Stimulated activated CD4-positive, alpha-beta T cell treated with anti-CD3 and anti-CD28 coated beads, Interleukin-15, amount 100 ng/mL, for 24 hours (primary cell): ENCODE measurements around the gene U2AF1L4.

Experiments used
- DNase-seq: peaks from one replicate; pipeline ENCODE4 v3.0.0-alpha.2; 2020

The U2AF1L4 gene

GRCh38 chr19:35703343-35703742 lies 41.9 kb downstream of the U2AF1L4 start:
- DNase-seq = no peak

DNA sequence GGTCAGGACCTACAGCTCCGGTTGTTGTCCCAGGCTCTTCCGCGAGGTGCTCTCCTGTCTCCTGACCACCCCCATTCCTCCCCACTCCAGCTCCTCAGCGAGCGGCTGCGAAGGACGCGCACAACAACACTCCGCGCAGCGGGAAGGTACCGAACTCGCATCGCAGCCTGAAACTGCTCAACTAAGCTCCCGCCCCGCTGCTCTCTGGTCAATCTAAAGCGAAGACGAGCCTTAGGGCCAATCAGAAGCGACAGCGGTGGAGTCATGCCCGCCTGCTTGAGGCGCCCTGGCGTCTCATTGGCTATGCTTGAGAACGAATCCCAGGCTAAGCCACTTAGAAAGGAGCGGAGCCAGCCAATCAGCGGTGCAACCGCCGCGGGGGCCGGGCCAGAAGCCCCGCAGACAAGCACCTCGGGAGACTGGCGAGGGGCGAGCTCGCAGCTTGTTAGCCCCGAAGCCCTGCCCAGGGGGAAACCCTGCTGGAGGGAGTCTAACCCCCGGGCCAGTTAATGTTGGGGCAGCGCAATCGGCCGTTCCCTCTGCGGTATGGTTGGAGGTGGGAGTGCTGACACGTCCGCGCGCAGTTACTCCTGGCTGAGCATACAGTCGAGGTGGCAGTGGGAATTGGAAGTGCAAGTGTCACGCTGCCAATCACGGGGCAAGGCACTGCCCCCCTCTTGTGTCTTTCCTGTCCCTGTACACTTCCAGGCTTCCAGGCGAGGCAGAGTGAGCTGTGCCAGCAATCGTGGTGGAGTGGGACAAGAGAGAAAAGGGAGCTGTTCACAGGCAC lies 42.8 kb downstream of the U2AF1L4 start:
- peak; percentile 96 for DNase-seq

DNA sequence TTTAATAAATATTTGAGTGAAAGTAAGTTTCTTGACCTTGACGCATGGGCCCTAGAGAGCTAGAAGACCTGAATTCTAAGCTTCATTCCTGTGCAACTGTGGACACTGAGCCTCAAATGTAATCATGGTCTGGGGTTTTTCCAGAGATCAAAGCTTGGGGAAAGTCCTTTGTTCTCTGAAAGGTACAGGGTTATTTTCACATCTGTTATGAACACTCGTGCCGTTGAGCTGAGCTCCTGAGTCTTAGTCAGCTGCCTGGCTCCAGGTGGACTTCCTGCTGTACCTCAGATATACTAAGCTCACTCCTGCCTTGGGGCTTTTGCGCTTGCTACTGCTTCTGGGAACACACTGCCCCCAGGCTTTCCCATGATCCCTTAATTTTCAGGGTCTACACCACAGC lies 48.4 kb downstream of the U2AF1L4 start:
- DNase-seq = no peak

GRCh38 chr19:35695895-35696422 lies 49.3 kb downstream of the U2AF1L4 start:
- DNase-seq = no peak

- DNase-seq = peak; percentile 93
These were observed 51.2 kb downstream of the U2AF1L4 start for GRCh38 chr19:35693835-35694599.

DNA sequence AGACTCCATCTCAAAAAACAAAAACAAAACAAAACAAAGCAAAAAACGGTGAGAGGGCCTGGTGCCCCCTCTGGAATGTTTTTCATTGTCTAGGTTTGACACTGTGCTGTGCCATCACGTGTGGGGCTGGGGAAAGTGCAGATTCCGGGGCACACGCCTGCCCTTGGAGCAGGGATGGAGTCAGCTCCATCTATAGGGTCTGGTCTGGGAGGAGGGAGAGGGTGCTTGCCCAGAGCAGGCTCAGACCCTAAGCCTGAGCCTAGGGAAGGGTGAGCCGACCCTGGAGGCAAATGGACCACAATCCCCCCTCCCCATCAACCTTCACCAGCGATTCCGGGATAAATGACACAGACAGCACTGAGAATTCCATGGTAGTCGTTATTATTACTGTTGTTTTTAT lies 51.8 kb downstream of the U2AF1L4 start:
- no peak for DNase-seq
